Smooth muscle cell of the coronary artery (primary cell): ENCODE results near the gene ZNF749. TPM values are rescaled to one million over a fixed set of nuclear protein-coding genes. Genes with fewer than 3 reads are reported as not detected.

Experiments
- total RNA-seq: library from RNA; depleted of rRNA; stranded (reverse); fragments of >200 nt; gene quantifications from 2 replicates; pipeline ENCODE4 v1.2.3, GENCODE V29; 2014; ENCODE audit warnings: low replicate concordance

The ZNF749 gene
- 8.2 and 17.4 TPM in 2 replicates for total RNA-seq

GRCh38 chr19:57435062-57435978 lies at the start of gene ZNF749:
Gene ZNF749, plus strand, starts transcription at chr19:57435325. Its CDS starts 254 bp downstream, at chr19:57435579.

GRCh38 chr19:57389730-57390598 lies 45.2 kb upstream of the ZNF749 start, which contains the start of gene ZNF548:
Gene ZNF548, plus strand, starts transcription at chr19:57389854. Its CDS starts 246 bp downstream, at chr19:57390100.

GRCh38 chr19:57410877-57411671 lies 24.1 kb upstream of the ZNF749 start, which contains the start of gene ZNF17:
Gene ZNF17, plus strand, starts transcription at chr19:57411161. Its CDS starts 2,455 bp downstream, at chr19:57413616.

DNA sequence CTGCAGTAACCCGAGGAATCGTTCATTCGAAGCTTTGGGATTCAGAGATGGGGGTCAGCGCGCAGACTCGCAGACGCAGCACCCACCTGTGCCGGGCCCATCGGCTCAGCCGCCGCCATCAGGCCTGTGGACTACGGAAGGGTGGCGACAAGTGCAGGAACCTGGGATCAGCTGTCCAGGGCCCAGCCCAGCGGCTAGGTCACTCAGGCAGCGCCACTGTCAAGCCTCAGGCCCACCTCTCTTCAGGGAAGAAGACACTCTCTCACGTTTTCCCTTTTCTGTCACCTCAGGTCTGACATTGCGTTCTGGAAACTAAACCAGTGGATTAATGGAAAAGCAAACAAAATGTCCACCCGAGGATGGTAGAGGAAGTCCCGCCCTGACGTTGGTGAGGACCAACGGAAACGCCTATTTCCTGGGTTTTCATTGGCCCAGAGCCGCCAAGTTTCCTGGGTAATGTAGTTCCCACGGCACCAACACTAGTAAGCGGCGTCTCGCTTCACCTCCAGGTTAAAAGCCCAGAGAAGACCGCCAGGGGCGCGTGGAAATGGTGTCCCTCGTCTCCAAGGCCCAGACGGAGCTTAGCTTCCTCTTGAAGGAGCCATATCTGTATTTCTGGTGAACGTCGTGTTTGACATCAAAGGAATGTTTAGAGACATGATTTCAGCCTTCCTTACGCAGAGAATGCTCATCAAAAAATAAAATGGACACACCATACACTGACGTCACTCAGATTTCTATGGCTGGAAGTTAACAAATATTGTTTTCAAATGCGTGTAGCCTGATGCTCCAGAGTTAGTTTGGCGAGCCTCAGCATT lies 42.3 kb downstream of the ZNF749 start, which contains the start of gene ZNF772:
ZNF772 (minus strand) TSS at position 376 of the 818 bp plus-strand sequence; CDS start at position 119, 257 bp downstream.

GRCh38 chr19:57487477-57488298 lies 52.6 kb downstream of the ZNF749 start, which contains the start of gene ZNF419:
Gene ZNF419, plus strand, starts transcription at chr19:57487750. Its CDS starts 201 bp downstream, at chr19:57487951.

Other genes with a start within 250 kb of the ZNF749 start
- 26.3 and 32.6 TPM in 2 replicates for gene ZNF264, start 243.8 kb upstream of the ZNF749 start, total RNA-seq
- 0.35 and 0.98 TPM in 2 replicates for gene AURKC, start 204.3 kb upstream of the ZNF749 start, total RNA-seq
- gene ZNF805, start 194.7 kb upstream of the ZNF749 start, total RNA-seq = 22.8 and 38.7 TPM in 2 replicates
- gene ZNF460, start 154.8 kb upstream of the ZNF749 start, total RNA-seq = 68.6 and 96.9 TPM in 2 replicates
- 6.7 and 9.3 TPM in 2 replicates for gene ZNF543, start 114.9 kb upstream of the ZNF749 start, total RNA-seq
- 9.2 and 10.5 TPM in 2 replicates for gene ZNF304, start 84.1 kb upstream of the ZNF749 start, total RNA-seq
- 10.7 and 16.0 TPM in 2 replicates for gene TRAPPC2B, start 71.8 kb upstream of the ZNF749 start, total RNA-seq
- gene ZNF547, start 71.8 kb upstream of the ZNF749 start, total RNA-seq = 4.3 and 10.6 TPM in 2 replicates
- 19.0 and 23.7 TPM in 2 replicates for gene ZNF548, start 45.5 kb upstream of the ZNF749 start, total RNA-seq
- gene ZNF17, start 24.2 kb upstream of the ZNF749 start, total RNA-seq = 9.1 and 18.1 TPM in 2 replicates
- gene VN1R1, start 21.8 kb downstream of the ZNF749 start, total RNA-seq = 0.23 and 0.30 TPM in 2 replicates
- 13.1 and 25.6 TPM in 2 replicates for gene ZNF772, start 42.2 kb downstream of the ZNF749 start, total RNA-seq
- gene ZNF419, start 52.4 kb downstream of the ZNF749 start, total RNA-seq = 8.2 and 23.2 TPM in 2 replicates
- gene ZNF773, start 64.6 kb downstream of the ZNF749 start, total RNA-seq = 9.1 and 27.1 TPM in 2 replicates
- gene ZNF549, start 92.0 kb downstream of the ZNF749 start, total RNA-seq = 4.1 and 9.5 TPM in 2 replicates
- gene ZNF550, start 124.5 kb downstream of the ZNF749 start, total RNA-seq = 5.0 and 10.6 TPM in 2 replicates
- gene ZNF416, start 143.6 kb downstream of the ZNF749 start, total RNA-seq = 4.8 and 6.3 TPM in 2 replicates
- 4.6 and 11.3 TPM in 2 replicates for gene ZIK1, start 148.8 kb downstream of the ZNF749 start, total RNA-seq
- 0.70 and 4.1 TPM in 2 replicates for gene ZNF530, start 164.6 kb downstream of the ZNF749 start, total RNA-seq
- gene ZNF134, start 178.9 kb downstream of the ZNF749 start, total RNA-seq = 12.3 and 25.0 TPM in 2 replicates
- gene ZNF211, start 197.8 kb downstream of the ZNF749 start, total RNA-seq = 10.9 and 13.9 TPM in 2 replicates
- gene ZSCAN4, start 233.6 kb downstream of the ZNF749 start, total RNA-seq = not detected in 2 replicates
- 4.0 and 7.0 TPM in 2 replicates for gene ZNF551, start 246.7 kb downstream of the ZNF749 start, total RNA-seq